Activated T-cell treated with anti-CD3 and anti-CD28 coated beads for 1 hour (primary cell): ENCODE results near the gene SPOP.
A peak's percentile ranks its signal among the peaks of the same experiment; 100 is the strongest.
"Not testable (repeated sequence)": the region's sequence is repeated elsewhere in the genome, so short reads cannot be mapped to it uniquely, and the experiment has no call there.

Experiments
- DNase-seq: peaks from one replicate; pipeline ENCODE4 v3.0.0-alpha.2; 2020; ENCODE audit warnings: low read depth

The SPOP gene

DNA sequence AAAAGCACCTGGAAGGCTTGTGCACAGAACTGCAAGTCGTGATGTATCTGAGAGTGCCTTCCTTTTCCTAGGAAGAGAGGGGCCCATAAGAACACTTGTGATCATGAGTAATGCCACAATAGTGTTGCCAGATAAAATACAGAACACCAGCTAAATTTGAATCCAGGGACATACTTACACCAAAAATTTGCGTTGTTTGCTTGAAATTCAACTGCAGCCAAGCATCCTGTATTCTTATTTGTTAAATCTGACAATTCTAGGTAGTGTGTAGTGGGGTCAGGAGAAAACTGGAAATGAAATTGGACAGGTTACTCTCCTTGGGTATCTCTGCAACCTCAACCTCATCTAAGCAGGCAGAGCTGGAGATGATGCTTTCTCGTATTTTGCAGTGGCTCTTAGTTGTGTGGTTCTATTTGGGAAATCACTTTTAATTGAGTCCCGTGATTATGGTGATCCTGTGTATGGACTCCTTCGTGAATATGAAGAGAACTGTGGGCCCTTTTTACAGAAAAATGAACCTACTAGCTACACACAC lies 17.9 kb upstream of the SPOP start:
- no peak for DNase-seq

DNA sequence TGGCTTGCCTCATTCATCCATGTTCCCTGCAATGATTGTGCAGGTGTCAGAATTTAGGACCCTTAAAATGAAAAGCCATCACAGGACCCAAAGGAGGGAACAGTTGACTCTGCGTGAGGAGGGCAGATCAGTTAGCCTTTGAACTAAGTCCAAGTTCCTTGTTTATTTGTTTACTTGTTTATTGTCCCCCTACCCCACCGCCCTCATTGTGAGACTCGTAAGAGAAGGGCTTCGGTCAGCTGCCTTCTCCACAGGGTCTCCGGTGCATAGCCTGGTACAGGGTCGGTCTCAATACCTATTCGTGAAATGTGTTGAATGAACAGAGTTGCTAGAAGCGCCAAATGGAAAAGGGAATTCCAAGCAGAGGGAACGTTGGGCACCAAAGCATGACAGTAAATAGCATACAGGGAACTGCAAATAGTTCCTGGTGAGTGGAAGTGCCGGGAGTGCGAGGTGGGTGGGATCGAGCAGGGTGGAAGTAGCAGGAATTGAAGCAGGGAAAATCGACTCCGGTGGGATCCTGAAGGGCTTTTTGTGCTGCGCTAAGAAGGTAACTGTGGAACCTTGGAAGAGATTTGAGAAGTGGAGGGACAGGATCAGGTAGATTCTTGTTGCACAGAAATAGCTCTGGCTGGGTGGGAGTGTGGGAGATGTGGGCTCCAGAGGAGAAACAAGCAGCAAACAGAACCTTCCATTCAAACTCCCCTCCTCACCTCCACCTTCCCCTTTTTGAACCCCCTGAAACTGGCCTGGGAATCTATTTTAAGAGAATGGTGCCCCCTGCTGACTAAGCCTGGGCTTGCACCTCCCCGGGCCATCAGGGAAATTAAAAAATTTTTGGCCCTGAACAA lies 17.2 kb upstream of the SPOP start:
- DNase-seq, result peak; percentile 71

DNA sequence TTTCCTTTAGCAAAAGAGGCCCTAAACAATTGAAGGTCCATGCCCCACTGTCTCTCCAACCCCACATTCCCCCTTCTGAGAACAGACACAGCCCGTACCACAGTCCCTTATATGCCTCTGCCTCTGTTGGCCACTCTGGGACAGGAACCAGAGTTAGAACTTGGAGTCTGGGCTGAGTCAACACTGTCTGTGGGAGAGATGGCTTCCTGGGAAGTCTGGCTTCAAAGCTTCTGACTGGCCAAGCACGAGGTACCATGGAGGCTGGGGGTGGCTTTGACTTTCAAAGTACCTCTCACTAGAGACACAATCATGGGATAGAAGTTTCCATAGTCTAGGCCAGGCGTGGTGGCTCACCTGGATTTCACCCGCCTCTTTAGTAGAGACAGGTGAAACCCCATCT lies 14.9 kb upstream of the SPOP start:
- no peak for DNase-seq

DNA sequence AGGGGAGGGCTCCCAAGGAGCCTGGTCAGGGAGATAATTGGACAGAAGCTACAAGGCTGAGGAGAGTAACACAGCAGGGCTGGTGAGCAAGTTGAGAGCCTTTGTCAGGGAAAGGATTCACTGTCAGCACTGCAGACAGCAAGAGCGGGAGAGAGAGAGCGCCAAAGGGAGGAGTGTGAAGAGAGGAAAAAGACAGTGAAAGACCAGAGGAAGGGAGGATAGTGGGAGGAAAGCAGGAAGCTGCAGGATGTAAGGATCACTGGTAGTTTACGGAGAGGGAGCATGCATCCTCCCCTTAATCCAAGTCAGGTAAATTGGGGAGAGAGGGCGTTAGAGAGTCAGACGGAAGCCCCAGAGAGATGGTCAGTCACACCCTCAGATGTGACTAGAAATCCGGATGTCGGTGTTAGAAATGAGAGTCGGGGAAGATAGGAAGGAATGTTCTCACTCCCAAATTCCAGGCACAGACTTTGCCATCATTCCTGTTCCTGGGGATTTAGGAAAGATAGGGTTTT lies 13.8 kb upstream of the SPOP start:
- no peak for DNase-seq

DNA sequence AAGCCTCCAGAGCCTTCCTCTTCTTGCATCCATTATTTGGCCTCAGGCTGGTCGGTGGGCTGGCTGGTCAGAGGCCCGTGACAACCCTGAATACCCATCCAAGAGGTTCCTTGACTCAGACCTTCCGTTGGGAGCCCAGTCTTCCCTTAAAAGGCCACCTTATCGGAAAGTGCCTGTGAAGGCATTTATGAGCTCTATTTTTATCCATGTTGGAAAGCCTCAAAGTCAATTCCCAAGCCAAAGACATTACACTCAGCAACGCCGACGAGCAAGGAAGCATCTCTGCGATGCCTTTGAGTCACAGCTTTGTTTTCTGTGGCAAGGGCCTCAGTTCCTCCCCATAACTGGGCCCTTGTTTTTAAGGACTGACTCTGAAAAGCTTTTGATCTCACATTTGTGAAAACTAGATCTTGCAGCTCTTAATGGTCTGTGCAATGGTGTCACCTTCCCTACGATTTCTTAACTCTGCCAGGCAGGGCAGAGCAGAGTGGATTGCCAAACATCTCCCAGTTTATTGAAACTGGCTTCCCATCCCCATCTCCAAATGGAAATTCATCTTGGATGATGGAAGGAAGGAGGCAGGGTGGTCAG lies 13.3 kb upstream of the SPOP start:
- DNase-seq, result no peak

DNA sequence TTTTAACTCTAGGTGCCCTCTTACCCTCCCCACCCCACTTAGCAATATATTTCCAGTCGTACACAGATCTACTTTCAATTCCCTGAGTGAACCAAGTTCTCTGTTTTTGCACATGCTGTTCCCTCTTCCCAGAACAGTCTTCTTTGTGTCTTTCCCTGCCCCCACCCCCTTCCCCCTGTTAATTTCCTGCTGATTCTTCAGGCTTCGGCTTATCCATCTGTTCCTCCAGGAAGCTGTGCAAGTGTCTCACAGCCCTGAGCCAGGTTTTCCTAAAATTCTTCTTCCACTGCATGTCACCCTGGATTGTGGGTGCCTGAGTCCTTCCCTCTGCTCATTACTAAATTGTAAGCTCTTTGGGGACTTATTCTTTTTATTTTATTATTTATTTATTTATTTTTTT lies 12.4 kb upstream of the SPOP start:
- DNase-seq, result no peak

DNA sequence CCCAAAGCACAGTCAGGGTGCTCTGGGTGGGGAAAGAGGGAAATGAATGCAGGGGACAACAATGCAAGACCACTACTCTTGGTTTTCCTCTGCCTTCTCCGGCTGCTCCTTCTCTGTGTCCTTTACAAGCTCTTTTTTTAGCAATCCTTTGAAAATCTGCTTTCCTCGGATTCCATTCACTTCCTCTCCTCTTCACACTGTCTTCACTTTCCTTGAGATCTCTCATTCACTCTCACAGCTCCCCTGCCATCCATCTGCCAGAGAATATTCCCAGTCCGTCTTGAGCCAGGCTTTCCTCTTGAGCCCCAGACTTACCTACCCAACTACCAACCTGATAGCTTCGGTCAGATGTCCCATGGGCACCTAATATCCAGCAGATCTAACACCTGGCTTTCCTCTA lies 11.0 kb upstream of the SPOP start:
- no peak for DNase-seq

DNA sequence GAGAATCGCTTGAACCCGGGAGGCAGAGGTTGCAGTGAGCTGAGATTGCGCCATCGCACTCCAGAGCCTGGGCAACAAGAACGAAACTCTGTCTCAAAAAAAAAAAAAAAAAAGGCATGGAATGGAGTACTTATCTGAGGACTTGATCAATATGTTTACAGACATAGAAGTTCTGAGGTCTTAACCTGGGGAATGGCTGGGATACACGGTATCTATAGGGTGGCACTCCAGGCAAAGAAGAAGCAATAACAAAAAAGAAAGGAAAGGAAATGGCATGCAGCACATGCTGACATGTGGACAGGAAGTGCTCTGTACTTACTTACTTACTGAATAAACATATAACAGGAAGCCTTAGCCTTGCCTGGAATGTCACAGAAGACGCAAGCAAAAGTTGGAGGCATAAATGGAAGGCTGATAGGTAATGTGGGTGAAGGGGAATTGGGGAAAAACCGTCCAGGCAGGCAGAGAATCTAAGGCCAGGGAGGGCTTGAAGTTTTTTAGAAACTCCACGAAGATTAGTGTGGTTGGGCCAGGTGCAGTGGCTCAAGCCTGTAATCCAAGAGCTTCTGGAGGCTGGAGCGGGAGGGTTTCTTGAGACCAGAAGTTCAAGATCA lies 10.1 kb upstream of the SPOP start:
- DNase-seq, result no peak

DNA sequence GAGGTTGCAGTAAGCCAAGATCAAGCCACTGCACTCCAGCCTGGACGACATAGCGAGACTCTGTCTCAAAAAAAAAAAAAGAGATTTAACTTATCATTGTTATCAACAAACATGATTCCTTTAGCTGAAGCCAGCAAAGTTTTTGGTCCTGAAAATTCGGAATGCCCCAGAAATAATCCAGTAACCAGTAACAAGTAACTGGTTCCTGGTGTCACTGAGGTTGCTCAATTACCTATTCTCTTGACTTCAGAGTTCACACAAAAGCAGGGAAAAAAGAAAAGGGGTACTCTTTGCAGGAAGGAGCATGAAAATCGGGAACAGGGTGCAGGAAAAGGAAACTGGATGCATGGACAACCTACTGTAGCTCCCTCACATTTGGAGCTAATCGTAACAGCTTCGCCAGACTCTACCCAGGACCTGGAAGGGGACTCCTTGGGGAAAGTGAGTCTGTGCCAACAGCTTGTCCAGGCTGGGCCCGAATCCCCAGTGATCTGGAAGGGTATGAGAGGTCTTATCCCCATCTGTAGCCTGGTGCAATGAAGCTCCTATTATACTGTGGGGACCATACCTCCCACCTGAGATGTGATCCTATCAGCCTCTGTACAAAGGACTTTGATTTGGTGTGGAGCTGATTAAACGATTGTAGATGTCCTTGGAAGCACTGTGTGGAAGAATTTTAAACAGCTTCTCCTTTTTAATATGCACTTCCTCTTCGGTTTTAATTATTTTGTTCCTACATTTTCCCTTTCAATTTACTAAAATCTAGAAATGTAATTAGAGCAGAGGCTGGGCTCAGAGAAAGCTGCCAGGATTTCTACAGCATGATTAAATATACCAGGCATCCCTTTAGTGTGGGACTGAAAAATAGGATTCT lies 3.4 kb upstream of the SPOP start:
- DNase-seq, result no peak

DNA sequence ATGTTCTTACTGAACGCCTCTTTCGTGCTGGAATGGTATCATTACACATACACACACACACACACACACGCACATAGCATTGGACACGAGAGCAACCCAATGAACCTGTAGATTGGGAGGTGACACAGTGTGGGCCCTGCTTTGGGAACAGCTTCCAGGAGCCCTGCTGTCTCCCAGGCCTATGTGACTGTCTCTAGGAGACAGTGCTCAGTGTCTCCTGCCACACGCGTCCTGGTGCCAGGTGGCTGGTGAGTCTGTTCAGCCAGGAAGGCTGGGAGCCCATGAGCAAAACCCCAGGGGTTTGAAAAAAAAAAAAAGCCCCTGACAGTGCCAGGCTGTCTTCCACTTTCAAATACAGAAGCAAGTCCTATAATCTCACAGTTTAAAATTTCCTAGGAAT lies 2.4 kb upstream of the SPOP start:
- no peak for DNase-seq

DNA sequence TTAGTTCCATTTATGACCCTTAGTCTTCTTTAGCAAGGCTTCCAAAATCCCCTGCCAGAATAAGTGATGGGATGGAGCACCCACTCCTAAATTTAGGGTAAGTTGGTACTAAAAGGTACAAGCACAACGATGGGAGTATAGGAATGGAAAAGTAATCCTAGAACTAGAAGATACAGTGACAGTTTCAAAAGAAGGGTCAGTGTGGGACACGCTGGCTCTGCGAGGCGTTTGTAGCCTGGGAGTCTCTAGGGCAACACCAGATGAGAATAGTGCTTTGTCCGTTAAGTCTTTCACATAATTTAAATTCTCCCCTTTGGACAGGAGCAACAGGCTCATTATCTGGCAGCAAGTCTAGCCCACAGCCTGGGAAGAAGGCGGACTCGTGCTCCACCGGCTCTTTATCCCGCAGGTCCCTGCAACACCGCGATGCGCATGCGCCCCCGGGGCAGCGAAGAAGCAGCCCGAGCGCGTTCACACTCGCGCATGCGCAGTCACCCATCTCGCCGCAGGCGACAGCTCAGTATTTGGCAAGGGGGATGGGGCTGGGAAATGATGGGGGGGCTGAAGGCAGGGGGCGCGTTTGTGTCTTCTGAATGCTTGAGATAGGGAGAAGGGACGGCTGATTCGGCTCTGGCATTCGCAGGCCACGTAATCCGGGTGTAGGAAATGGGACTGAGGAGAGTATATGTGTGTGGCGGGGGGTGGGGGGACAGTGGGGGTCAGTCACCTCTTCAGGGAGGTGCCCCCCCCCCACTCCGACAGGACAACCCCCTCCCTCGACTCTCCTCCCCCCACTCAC lies 564 bp downstream of the SPOP start:
- DNase-seq, result peak; percentile 98

DNA sequence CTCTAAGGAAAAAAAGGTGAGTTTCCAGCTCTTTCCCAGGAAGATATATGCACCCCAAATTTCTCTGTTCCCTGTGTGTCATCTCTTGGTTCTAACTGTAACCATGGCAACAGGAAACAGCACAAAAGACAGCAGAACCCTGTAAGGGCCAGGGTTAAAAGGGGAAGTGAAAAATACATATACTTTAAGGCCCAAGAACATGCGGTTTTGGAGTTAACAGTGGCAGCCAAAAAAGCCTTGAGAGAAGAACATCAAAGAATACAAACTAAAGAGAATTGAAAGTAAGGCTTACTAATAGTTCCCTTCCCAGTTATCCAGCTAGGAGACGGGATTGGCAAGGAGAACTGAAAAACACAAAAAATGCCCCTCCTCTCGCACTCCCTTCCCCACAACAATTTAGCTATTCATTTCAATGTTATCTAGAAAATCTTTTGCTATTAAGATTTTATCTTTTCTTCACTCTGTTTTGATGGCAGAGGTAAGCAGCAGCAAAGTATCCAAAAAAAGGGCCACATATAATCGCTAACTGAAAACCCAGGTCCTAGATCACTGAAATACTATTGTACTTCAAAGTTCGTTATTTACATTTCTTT lies 1.5 kb downstream of the SPOP start:
- DNase-seq, result peak; percentile 7

DNA sequence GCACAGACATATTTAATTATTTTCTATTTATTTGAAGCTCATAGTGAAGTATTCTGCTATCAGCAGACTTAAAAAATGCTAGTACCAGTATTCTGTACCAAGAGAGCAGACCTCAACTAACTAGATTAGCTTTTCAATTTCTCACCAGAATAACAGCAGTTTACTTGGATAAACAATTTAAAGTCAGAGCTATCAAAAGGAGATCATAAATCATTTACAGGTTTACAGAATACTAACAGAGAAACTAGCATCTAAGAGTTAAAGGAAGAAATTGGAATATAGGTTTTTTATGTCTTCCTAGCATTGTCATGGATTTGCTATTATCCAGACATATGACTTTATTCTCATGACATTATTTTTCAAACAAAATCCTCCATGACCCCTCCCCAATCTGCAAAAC lies 3.4 kb downstream of the SPOP start:
- no peak for DNase-seq

DNA sequence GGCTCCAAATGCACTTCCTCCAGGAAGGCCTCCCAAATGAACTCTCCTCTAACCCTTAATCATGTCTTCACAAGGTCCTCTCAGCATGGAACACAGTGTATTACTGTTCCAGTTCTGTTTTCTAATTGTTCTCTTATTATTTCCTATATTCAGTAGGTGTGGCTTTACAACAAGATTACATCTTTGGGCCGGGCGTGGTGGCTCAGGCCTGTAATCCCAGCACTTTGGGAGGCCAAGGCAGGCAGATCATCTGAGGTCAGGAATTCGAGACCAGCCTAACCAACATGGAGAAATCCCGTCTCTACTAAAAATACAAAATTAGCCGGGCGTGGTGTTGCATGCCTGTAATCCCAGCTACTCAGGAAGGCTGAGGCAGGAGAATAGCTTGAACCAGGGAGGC lies 4.2 kb downstream of the SPOP start:
- not testable (repeated sequence) for DNase-seq

DNA sequence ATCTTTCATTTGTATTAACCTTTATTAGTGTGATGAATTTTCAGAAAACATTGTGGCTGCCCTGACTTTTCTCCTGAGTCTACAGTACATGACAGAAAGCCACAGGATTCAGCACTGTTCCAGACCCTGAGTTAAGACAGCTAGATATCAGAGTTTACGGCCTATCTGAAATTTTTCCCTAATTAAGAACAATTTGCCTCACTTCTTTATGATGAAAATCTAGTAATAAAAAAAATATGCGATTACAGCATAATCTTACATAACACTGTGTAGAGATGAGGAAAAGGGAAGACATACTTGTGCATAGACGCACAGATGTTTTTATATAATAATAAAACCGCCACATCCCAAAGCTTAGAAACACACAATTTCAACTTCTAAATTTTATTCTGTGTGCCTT lies 7.3 kb downstream of the SPOP start:
- DNase-seq, result no peak

DNA sequence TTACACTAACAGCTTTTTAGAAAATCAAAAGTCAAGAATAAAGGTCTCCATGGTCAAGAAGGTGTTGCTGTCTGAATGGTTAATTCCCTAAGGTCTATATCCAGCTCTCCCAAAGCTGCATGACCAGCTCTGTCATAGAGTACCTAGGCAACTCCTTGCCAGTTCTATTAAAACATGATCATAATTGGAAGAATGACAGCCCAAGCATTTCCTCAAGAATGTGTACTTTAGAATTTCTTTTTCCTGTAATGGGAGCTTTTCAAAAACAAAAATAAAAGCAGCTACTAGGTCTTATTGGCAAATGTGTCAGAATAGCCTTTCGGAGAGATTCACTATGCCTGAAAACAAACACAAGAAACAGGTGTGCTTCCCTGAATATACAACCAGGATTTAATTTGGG lies 7.9 kb downstream of the SPOP start:
- no peak for DNase-seq

DNA sequence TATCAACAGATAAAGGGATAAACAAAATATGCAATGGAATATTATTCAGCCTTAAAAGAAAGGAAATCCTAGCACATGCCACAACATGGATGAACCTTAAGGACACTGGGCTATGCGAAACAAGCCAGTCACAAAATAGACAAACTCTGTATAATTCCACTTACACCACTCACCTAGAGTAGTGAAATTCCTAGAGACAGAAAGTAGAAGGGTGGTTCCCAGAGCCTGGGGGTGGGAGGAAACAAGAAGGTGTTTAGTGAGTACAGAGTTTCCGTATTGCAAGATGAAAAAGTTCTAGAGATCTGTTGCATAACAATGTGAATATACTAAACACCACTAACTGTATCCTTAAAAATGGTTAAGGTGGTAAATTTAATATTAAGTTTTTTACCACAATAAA lies 10.0 kb downstream of the SPOP start:
- DNase-seq, result no peak

DNA sequence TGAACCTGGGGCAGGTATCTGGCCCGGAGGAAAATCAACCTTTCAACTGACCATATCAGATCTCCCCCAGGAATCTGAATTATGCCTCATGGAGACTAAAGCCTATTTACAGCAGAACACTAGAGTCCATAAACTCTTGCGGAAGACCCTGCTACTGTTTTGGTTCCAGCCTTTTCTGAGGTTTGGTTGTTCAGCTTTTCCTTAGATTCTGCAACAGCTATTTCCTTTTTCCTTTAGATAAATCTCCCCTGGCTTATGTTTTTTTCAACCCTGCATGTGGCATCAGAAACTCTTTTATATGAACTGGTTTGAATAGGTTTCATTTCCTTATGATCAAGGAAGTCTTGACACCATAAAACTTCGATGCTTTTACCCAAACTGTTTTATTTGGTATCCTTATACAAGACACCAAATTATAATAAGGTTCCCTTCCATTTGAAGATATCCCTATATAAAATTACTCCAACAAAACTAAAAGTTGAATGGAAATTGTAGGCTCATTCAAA lies 13.1 kb downstream of the SPOP start:
- no peak for DNase-seq

DNA sequence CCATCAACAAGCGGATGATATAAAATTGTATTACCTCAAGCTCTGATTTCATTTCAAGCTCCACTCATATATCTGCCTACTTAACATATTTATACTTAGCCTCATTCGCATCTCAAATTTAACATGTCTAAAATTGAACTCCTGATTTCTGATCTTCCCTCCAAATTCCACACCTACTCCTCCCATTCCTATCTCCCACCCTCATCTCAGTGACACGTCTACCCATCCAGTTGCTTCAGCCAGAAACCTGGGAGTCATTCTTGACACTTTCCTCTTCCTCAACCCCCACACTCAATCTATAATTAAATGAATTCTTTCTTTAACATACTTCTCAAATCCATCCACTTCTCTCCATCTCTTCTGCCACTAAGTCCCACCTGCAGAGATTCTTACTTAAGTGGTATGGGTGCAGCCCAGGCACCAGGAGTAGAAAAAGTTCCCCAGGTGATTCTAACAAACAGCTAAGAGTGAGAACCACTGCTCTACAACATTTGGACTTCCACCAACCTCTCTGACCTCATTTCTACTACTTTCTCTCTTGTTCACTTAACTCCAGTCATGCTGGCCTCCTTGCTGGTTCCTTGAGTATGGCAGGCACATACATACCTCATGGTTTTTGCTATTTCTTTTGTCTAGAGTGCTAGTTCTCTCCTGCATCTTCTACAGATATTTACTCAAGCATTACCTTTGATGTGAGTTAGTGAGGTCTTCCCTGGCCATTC lies 18.1 kb downstream of the SPOP start:
- no peak for DNase-seq

DNA sequence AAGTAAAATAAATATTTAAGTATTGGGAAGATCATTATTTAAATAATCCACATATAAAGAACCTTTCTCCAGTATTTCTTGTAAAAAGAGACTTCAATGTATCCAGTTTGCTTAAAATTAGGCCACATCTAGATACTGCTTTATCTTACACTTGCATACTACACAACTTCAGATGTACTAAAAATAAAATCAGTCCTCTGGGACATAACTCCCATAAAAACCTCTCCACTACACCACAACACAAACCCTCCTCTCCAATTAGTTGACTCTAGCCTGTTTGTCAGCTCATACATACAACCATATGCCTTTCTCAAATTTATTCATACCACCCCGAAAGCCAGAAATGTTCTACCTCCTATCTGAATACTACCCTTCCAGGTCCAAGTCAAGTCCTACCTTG lies 21.6 kb downstream of the SPOP start:
- no peak for DNase-seq
